CD8-positive, alpha-beta memory T cell (primary cell): Measurements from ENCODE around the gene FSTL1. TPM values are rescaled to one million over a fixed set of nuclear protein-coding genes. Genes with fewer than 3 reads are reported as not detected.
A peak's percentile ranks its signal among the peaks of the same experiment; 100 is the strongest.

ENCODE experiments used
- CTCF ChIA-PET: fragments of 350-600 bp; sonication (Branson Sonifier 250); formaldehyde crosslinking; loops from one replicate; lab custom pipeline; 2021; ENCODE audit warnings: antibody characterized with exemption; lab: Charles Lee
- POLR2A ChIA-PET: fragments of 350-600 bp; sonication (Branson Sonifier 250); formaldehyde crosslinking; loops from one replicate; lab custom pipeline; 2021; ENCODE audit warnings: antibody characterized with exemption; lab: Charles Lee
- DNase-seq, 5 donors: peaks; one replicate each; pipeline versions ENCODE4 v3.0.0 to v3.0.0-alpha.2; 2020 to 2022; ENCODE audit warnings: mixed read lengths in 1 of 5
- H3K27ac ChIP-seq: one replicate; pipeline ENCODE4 v1.7.0; 2013; ENCODE audit warnings: low read depth, mild to moderate bottlenecking, low read length, moderate library complexity
- H3K27me3 ChIP-seq: 2 replicates; pipeline ENCODE4 v1.7.0; 2013; ENCODE audit warnings: low read length, mild to moderate bottlenecking; ENCODE audit not compliant: insufficient read depth, poor library complexity, severe bottlenecking
- H3K36me3 ChIP-seq: 2 replicates; pipeline ENCODE4 v1.7.0; 2013; ENCODE audit warnings: mild to moderate bottlenecking, low read length, moderate library complexity; ENCODE audit not compliant: insufficient read depth
- H3K4me1 ChIP-seq: 2 replicates; pipeline ENCODE4 v1.7.0; 2013; ENCODE audit warnings: mild to moderate bottlenecking, low read length, moderate library complexity; ENCODE audit not compliant: insufficient read depth
- H3K4me3 ChIP-seq: 2 replicates; pipeline ENCODE4 v1.7.0; 2013; ENCODE audit warnings: mild to moderate bottlenecking, low read length
- H3K9me3 ChIP-seq: 2 replicates; pipeline ENCODE4 v1.7.0; 2013; ENCODE audit warnings: mild to moderate bottlenecking, low read length
- H3K27ac Mint-ChIP-seq, 8 donors: one replicate each; pipeline ENCODE4 v1.8.0; 2020 to 2021; ENCODE audit warnings: mixed read lengths in 8 of 8, mild to moderate bottlenecking in 6 of 8, inconsistent platforms in 3 of 8, moderate library complexity in 3 of 8
- H3K27me3 Mint-ChIP-seq, 2 donors: one replicate each; pipeline ENCODE4 v1.8.0; 2020 to 2021; ENCODE audit warnings: mixed read lengths in 2 of 2, mild to moderate bottlenecking in 1 of 2, moderate library complexity in 1 of 2
- H3K36me3 Mint-ChIP-seq, 3 donors: one replicate each; pipeline ENCODE4 v1.8.0; 2020 to 2021; ENCODE audit warnings: mixed read lengths in 3 of 3, inconsistent platforms in 1 of 3, mild to moderate bottlenecking in 1 of 3
- H3K4me1 Mint-ChIP-seq, 3 donors: one replicate each; pipeline ENCODE4 v1.8.0; 2020 to 2021; ENCODE audit warnings: mixed read lengths in 3 of 3, inconsistent platforms in 1 of 3, mild to moderate bottlenecking in 1 of 3
- H3K4me3 Mint-ChIP-seq, 7 donors: one replicate each; pipeline ENCODE4 v1.8.0; 2020 to 2021; ENCODE audit warnings: mixed read lengths in 7 of 7, mild to moderate bottlenecking in 6 of 7, moderate library complexity in 4 of 7, inconsistent platforms in 2 of 7
- H3K9me3 Mint-ChIP-seq, 5 donors: one replicate each; pipeline ENCODE4 v1.8.0; 2020 to 2022; ENCODE audit warnings: mixed read lengths in 5 of 5, mild to moderate bottlenecking in 3 of 5, moderate library complexity in 2 of 5, inconsistent platforms in 1 of 5
- polyA plus RNA-seq: library from polyadenylated mRNA; unstranded; fragments of 300-500 nt; fragmentation: Illumina TruSeq; gene quantifications from one replicate; pipeline ENCODE4 v1.2.3, GENCODE V29; 2021
- total RNA-seq, 2 experiments: library from RNA; stranded (reverse); gene quantifications; one replicate each; pipeline ENCODE4 v1.2.3, GENCODE V29; 2021

FSTL1 gene
- total and polyA plus RNA-seq, 3 experiments from 2014 or later = 0.09 to 0.53 TPM; not detected in 1

DNA sequence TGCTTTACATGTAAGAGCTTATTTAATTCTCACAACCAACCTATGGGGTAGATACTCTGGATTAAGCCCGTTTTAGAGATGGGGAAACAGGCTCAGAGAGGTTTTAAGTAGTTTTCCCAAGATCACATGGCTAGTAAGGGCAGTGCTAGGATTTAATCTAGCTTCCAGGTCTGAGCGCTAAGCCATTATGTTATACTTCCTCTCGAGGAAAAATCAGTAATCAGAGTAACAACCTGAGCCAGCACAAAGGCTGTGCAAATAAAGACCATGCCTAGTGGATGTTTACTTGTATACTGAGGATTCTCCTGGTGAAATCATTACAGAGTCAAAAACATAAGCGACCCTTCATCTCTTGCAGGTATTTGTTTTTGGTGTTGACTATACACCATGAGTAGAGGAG lies 9.0 kb downstream of the FSTL1 start:
- Histone ChIP-seq H3K36me3 (no peaks in the 10 kb centered on the region), H3K27ac (no peak overlapping the region), H3K4me1 (no peaks in the 10 kb centered on the region), H3K4me3 (no peak overlapping the region), H3K27me3 (no peaks in the 10 kb centered on the region), H3K9me3 (no peaks in the 10 kb centered on the region)
- Mint-ChIP-seq H3K4me3 (no peak overlapping the region), H3K27me3 (peaks cover 3 to 29% of the 10 kb centered on the region in 2 donors), H3K27ac (no peak overlapping the region), H3K9me3 (no peaks in the 10 kb centered on the region), H3K4me1 (no peaks in the 10 kb centered on the region), H3K36me3 (peaks cover 0 to 2% (median 0%) of the 10 kb centered on the region in 3 donors)
- DNase-seq = no peak
- ChIA-PET CTCF (no interaction called here), POLR2A (no interaction called here)

DNA sequence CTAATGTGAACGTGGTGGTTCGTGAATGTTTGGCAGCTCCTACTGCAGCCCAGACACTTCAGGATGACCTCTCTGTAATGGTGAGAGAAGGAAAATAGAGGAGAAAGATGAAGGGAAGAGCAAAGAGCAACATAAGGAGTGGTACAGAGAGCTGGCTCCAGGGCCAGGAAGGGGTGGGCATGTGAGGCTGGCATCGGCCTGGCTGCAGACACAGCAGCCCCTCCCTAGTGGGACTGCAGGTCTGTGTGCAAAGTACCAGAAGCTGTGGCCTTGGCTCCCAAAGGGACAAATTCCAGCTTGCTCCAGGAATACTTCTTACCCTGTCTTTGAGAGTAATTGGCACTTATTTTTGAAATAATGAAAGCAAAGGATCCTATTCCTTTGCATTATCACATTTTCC lies 10.0 kb downstream of the FSTL1 start:
- Mint-ChIP-seq H3K27me3 (peaks cover 3 to 23% of the 10 kb centered on the region in 2 donors), H3K4me3 (no peak overlapping the region), H3K4me1 (no peaks in the 10 kb centered on the region), H3K36me3 (peaks cover 0 to 2% (median 0%) of the 10 kb centered on the region in 3 donors), H3K27ac (no peak overlapping the region), H3K9me3 (no peaks in the 10 kb centered on the region)
- ChIA-PET POLR2A (no interaction called here), CTCF (interaction anchor here (0.9 kb wide), 1 partner anchor 119 kb away, joined by 3 read pairs; no protein-coding TSS in a partner anchor)
- Histone ChIP-seq H3K36me3 (no peaks in the 10 kb centered on the region), H3K4me3 (no peak overlapping the region), H3K27ac (no peak overlapping the region), H3K4me1 (no peaks in the 10 kb centered on the region), H3K27me3 (no peaks in the 10 kb centered on the region), H3K9me3 (no peaks in the 10 kb centered on the region)
- no peak for DNase-seq

DNA sequence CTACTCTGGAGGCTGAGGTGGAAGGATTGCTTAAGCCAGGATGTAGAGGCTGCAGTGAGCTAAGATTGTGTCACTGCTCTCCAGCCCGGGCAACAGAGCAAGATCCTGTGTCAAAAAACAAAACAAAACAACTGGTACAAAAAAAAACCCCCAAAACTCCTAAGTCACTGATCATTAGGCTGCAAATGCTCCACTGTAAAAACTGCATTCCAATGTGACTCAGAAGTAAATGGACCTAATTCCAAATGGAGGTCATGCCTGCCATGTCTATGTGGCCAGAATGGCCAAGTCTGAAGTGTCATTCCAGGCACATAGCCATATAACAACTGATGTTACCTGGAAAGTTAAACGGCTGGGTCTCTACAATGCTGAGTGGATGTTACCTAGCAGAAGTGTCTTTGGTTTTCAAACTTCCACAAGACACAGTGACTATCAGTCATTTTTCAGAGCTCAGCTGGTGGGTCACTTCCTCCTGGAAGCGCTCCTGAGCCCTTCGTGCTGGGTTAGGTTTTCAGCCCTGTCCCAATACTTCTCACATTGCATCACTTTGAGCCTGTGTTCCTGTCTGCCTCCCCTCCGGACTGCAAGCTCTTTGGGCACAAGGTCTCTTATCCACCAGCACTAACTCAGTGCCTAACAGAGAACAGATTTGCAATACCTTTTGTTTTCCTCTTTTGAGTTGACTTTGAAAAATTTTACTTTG lies 10.6 kb downstream of the FSTL1 start:
- Mint-ChIP-seq H3K27me3 (peaks cover 4 to 21% of the 10 kb centered on the region in 2 donors), H3K9me3 (no peaks in the 10 kb centered on the region), H3K4me1 (no peaks in the 10 kb centered on the region), H3K27ac (no peak overlapping the region), H3K36me3 (peaks cover 0 to 2% (median 0%) of the 10 kb centered on the region in 3 donors), H3K4me3 (no peak overlapping the region)
- Histone ChIP-seq H3K27me3 (no peaks in the 10 kb centered on the region), H3K4me1 (no peaks in the 10 kb centered on the region), H3K9me3 (no peaks in the 10 kb centered on the region), H3K4me3 (no peak overlapping the region), H3K36me3 (no peaks in the 10 kb centered on the region), H3K27ac (no peak overlapping the region)
- ChIA-PET CTCF (interaction anchor here (0.9 kb wide), 1 partner anchor 119 kb away, joined by 3 read pairs; no protein-coding TSS in a partner anchor), POLR2A (no interaction called here)
- DNase-seq = no peak

DNA sequence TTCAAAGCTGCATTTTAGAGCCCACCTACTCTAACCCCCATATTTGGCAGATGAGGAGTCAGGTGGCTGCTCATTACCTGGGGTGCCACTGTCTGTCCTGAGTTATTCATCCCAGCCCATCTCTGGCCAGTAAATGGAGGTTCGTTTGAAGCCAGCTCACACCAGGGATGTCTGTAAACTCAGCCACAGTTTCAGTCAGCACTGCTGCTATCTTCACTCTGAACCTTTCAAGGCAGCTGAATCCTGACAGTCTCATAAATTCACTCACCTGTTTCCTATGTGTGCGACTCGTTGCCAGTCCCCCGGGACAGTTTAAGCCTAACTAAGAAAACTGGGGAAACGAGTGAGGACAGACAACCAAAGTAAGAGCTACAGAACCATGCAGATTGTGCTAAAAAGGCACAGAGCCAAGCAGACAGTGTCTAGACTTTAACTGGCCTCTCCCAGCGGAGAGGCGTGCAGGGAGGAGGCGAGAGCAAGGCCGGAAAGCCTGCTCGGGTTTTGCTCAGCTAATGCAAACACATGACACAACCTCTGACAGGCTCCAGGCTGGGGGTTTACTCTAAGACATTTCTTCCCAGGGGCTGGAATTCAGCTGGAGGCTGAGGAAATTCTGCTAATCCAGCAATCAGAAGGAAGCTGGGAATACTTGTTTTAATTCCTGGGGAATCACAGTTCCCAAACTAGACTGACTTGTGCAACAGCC lies 12.0 kb downstream of the FSTL1 start:
- H3K4me3 ChIP-seq = no peak overlapping the region
- Mint-ChIP-seq H3K36me3 (peaks cover 0 to 2% (median 0%) of the 10 kb centered on the region in 3 donors), H3K27me3 (peaks cover 4 to 26% of the 10 kb centered on the region in 2 donors), H3K4me1 (no peaks in the 10 kb centered on the region), H3K9me3 (no peaks in the 10 kb centered on the region), H3K4me3 (no peak overlapping the region), H3K27ac (peak overlapping the region in 1 of 8 donors; percentile 20)
- no peaks in the 10 kb centered on the region for H3K9me3 ChIP-seq
- POLR2A ChIA-PET = no interaction called here
- CTCF ChIA-PET = no interaction called here
- DNase-seq = no peak
- no peaks in the 10 kb centered on the region for H3K27me3 ChIP-seq
- H3K4me1 ChIP-seq = no peaks in the 10 kb centered on the region
- no peaks in the 10 kb centered on the region for H3K36me3 ChIP-seq
- no peak overlapping the region for H3K27ac ChIP-seq

GRCh38 chr3:120438216-120438615 lies 12.6 kb downstream of the FSTL1 start:
- peaks cover 4 to 32% of the 10 kb centered on the region in 2 donors for H3K27me3 Mint-ChIP-seq
- Histone ChIP-seq H3K36me3 (no peaks in the 10 kb centered on the region), H3K27ac (no peak overlapping the region), H3K9me3 (no peaks in the 10 kb centered on the region), H3K27me3 (no peaks in the 10 kb centered on the region), H3K4me1 (no peaks in the 10 kb centered on the region), H3K4me3 (no peak overlapping the region)
- no peak overlapping the region for H3K27ac Mint-ChIP-seq
- H3K36me3 Mint-ChIP-seq = peaks cover 0 to 2% (median 0%) of the 10 kb centered on the region in 3 donors
- no peak overlapping the region for H3K4me3 Mint-ChIP-seq
- POLR2A ChIA-PET = no interaction called here
- H3K4me1 Mint-ChIP-seq = no peaks in the 10 kb centered on the region
- CTCF ChIA-PET = no interaction called here
- DNase-seq = no peak
- H3K9me3 Mint-ChIP-seq = no peaks in the 10 kb centered on the region

GRCh38 chr3:120437559-120437958 lies 13.2 kb downstream of the FSTL1 start:
- H3K4me3 Mint-ChIP-seq = no peak overlapping the region
- H3K27ac Mint-ChIP-seq = no peak overlapping the region
- peaks cover 4 to 37% of the 10 kb centered on the region in 2 donors for H3K27me3 Mint-ChIP-seq
- POLR2A ChIA-PET = no interaction called here
- Histone ChIP-seq H3K27me3 (no peaks in the 10 kb centered on the region), H3K9me3 (no peaks in the 10 kb centered on the region), H3K27ac (no peak overlapping the region), H3K36me3 (no peaks in the 10 kb centered on the region), H3K4me1 (no peaks in the 10 kb centered on the region), H3K4me3 (no peak overlapping the region)
- no peaks in the 10 kb centered on the region for H3K9me3 Mint-ChIP-seq
- peaks cover 0 to 2% (median 0%) of the 10 kb centered on the region in 3 donors for H3K36me3 Mint-ChIP-seq
- H3K4me1 Mint-ChIP-seq = no peaks in the 10 kb centered on the region
- DNase-seq = no peak
- CTCF ChIA-PET = no interaction called here

DNA sequence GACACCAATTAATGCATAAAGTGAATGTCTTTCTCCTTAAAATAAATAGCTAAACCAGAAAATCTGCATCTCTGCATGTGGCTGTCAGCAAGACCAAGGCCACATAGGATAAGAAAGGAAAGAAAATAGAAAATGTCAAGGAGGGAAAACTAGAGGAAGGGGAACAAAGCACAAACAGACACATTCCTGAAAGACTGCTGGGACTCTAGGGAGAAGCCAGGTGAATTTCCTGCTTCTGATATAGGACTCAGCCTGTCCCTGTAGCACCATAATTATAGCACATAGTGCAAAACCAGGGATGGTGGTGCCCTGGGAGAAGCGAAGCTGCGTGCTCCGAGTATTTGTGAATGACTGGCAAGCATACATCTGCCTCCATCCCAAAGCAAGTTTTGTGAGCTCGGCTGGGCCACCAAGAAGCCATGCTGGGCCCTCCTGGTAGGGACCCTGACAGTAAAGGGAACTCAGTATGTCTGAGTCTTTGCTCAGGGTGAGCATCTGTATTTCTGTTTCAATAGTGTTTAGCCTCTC lies 14.2 kb downstream of the FSTL1 start:
- no peaks in the 10 kb centered on the region for H3K36me3 ChIP-seq
- no peak overlapping the region for H3K4me3 ChIP-seq
- ChIA-PET POLR2A (no interaction called here), CTCF (no interaction called here)
- Mint-ChIP-seq H3K36me3 (no peaks in the 10 kb centered on the region), H3K4me1 (no peaks in the 10 kb centered on the region), H3K27me3 (peaks cover 4 to 43% of the 10 kb centered on the region in 2 donors), H3K4me3 (no peak overlapping the region), H3K9me3 (no peaks in the 10 kb centered on the region), H3K27ac (peak overlapping the region in 1 of 8 donors; percentile 30)
- H3K27me3 ChIP-seq = no peaks in the 10 kb centered on the region
- H3K27ac ChIP-seq = no peak overlapping the region
- H3K9me3 ChIP-seq = no peaks in the 10 kb centered on the region
- no peaks in the 10 kb centered on the region for H3K4me1 ChIP-seq
- DNase-seq = no peak

GRCh38 chr3:120435621-120436020 lies 15.2 kb downstream of the FSTL1 start:
- CTCF ChIA-PET = no interaction called here
- Histone ChIP-seq H3K36me3 (no peaks in the 10 kb centered on the region), H3K4me3 (no peak overlapping the region), H3K4me1 (no peaks in the 10 kb centered on the region), H3K27me3 (no peaks in the 10 kb centered on the region), H3K9me3 (no peaks in the 10 kb centered on the region), H3K27ac (no peak overlapping the region)
- peaks cover 4 to 37% of the 10 kb centered on the region in 2 donors for H3K27me3 Mint-ChIP-seq
- no peak for DNase-seq
- no peaks in the 10 kb centered on the region for H3K9me3 Mint-ChIP-seq
- H3K36me3 Mint-ChIP-seq = no peaks in the 10 kb centered on the region
- no peaks in the 10 kb centered on the region for H3K4me1 Mint-ChIP-seq
- H3K27ac Mint-ChIP-seq = no peak overlapping the region
- no peak overlapping the region for H3K4me3 Mint-ChIP-seq
- POLR2A ChIA-PET = no interaction called here
